Spleen (tissue), 11 donors: Measurements from ENCODE around the gene ST6GALNAC3. TPM values are rescaled to one million over a fixed set of nuclear protein-coding genes. Genes with fewer than 3 reads are reported as not detected.

ENCODE experiments used
- DNase-seq: peaks from one replicate; pipeline ENCODE4 v3.0.0-alpha.2; 2020
- H3K27ac ChIP-seq, 8 donors: fragments of 200-600 bp; sonication (generic) in 7 of 8; 1 replicate in 4 of 8; 2 replicates in 4 of 8; pipeline versions ENCODE4 v1.5.0 to v1.8.0; 2016 to 2021; ENCODE audit warnings: inconsistent platforms in 4 of 8, mild to moderate bottlenecking in 4 of 8, moderate library complexity in 1 of 8
- H3K27me3 ChIP-seq, 7 donors: fragments of 200-600 bp; sonication (generic) in 6 of 7; replicated peaks in 1 of 7; 1 replicate in 4 of 7; 2 replicates in 3 of 7; pipeline versions ENCODE4 v1.5.0 to v1.8.0; 2016 to 2021; ENCODE audit warnings: inconsistent platforms in 3 of 7, mild to moderate bottlenecking in 1 of 7
- H3K36me3 ChIP-seq, 6 donors: fragments of 200-600 bp; sonication (generic) in 5 of 6; 1 replicate in 4 of 6; 2 replicates in 2 of 6; pipeline versions ENCODE4 v1.5.0 to v1.8.0; 2016 to 2021; ENCODE audit warnings: inconsistent platforms in 2 of 6
- H3K4me1 ChIP-seq, 6 donors: fragments of 200-600 bp; sonication (generic) in 5 of 6; 1 replicate in 3 of 6; 2 replicates in 3 of 6; pipeline versions ENCODE4 v1.5.0 to v1.8.0; 2016 to 2021; ENCODE audit warnings: inconsistent platforms in 3 of 6
- H3K4me3 ChIP-seq, 8 donors: fragments of 200-600 bp; sonication (generic) in 7 of 8; 1 replicate in 4 of 8; 2 replicates in 4 of 8; pipeline versions ENCODE4 v1.5.0 to v1.8.0; 2016 to 2021; ENCODE audit warnings: inconsistent platforms in 4 of 8, mild to moderate bottlenecking in 4 of 8, moderate library complexity in 2 of 8
- H3K9me3 ChIP-seq, 8 donors: fragments of 200-600 bp; sonication (generic) in 7 of 8; 1 replicate in 4 of 8; 2 replicates in 4 of 8; pipeline versions ENCODE4 v1.5.0 to v1.8.0; 2016 to 2021; ENCODE audit warnings: inconsistent platforms in 4 of 8
- CTCF ChIP-seq, 11 experiments: fragments of 200-600 bp in 7 of 11; fragments of 450-650 bp in 4 of 11; sonication (generic) in 4 of 11; IDR thresholded peaks in 8 of 11; conservative IDR thresholded peaks in 3 of 11; 1 replicate in 7 of 11; 2 replicates in 4 of 11; pipeline versions ENCODE4 v1.4.0 to v1.8.0; 2016 to 2021; ENCODE audit warnings: antibody characterized with exemption in 11 of 11, inconsistent platforms in 4 of 11, mild to moderate bottlenecking in 1 of 11
- POLR2A ChIP-seq, 3 donors: fragments of 450-650 bp; IDR thresholded peaks; one replicate each; pipeline ENCODE4 v1.5.1; 2017; ENCODE audit warnings: antibody characterized with exemption in 3 of 3, mild to moderate bottlenecking in 1 of 3
- POLR2AphosphoS5 ChIP-seq, 3 donors: sonication (generic); formaldehyde crosslinking; IDR thresholded peaks; one replicate each; pipeline ENCODE4 v1.5.1; 2017; ENCODE audit warnings: antibody characterized with exemption in 3 of 3
- WGBS, 5 donors: extraction: QIAGEN DNeasy Blood & Tissue Kit in 3 of 5; methylation state at CpG; one replicate each; pipeline versions ENCODE4 v1.1.5 to v1.1.7; 2013 to 2018; 5-methylcytosine and 5-hydroxymethylcytosine counted together
- intact Hi-C: fragments of 100-400 bp; cut with DNase I; formaldehyde crosslinking; loops from one replicate; pipeline ENCODE4 v1.15.0; 2023; ENCODE audit warnings: low total_unique reads
- polyA plus RNA-seq, 3 donors: library from polyadenylated mRNA; stranded (reverse); fragments of 200-250 nt; gene quantifications; one replicate each; pipeline ENCODE4 v1.2.1, GENCODE V29; 2013
- total RNA-seq, 7 donors: library from RNA; depleted of rRNA in 3 of 7; stranded (reverse); fragments of >200 nt in 3 of 7; fragmentation: NEBNext Ultra II Directional in 4 of 7; extraction: Animal tissue kit (Norgen Biotek cat#: 25700) in 4 of 7; gene quantifications; one replicate each; pipeline versions ENCODE4 v1.1.0 to v1.2.1, GENCODE V29; 2016 to 2021
- donor health status: healthy with polysubstance abuse.
- donor health status: DM: no; HTN: no; CAD: no; lungs with moderate emphysema.
- donor health status: DM: no; HTN: no; CAD: no.
- donor health status: Bipolar disorder and iron deficiency.
- donor health status: healthy.
- donor health status: DM: no; HTN: no; CAD: no.
- donor health status: DM: yes; HTN: yes; CAD: no.

Gene ST6GALNAC3
- total and polyA plus RNA-seq, 10 donors: 0.93 to 24.7 (median 10.1) TPM

GRCh38 chr1:76351655-76352054 lies 277.1 kb downstream of the ST6GALNAC3 start:
- no peak overlapping the region for H3K4me3 ChIP-seq
- H3K27me3 ChIP-seq: no peaks in the 10 kb centered on the region
- H3K27ac ChIP-seq: no peak overlapping the region
- WGBS, 5 donors: 83 to 91% (median 89%) methylated on average over 3 of the region's 3 CpGs
- H3K36me3 ChIP-seq: no peaks in the 10 kb centered on the region
- no peaks in the 10 kb centered on the region for H3K4me1 ChIP-seq
- H3K9me3 ChIP-seq: no peaks in the 10 kb centered on the region
- intact Hi-C loops: no loop called here
- TF ChIP-seq POLR2A (IDR thresholded peaks at IDR 0.05) (no peak), CTCF (IDR thresholded peaks at IDR 0.05 in 8 of 11, conservative IDR thresholded peaks at IDR 0.05 in 3 of 11) (no peak), POLR2AphosphoS5 (IDR thresholded peaks at IDR 0.05) (no peak)
- no peak for DNase-seq

GRCh38 chr1:76352741-76353435 lies 278.3 kb downstream of the ST6GALNAC3 start:
- intact Hi-C loops: no loop called here
- Histone ChIP-seq H3K4me1 (no peaks in the 10 kb centered on the region), H3K9me3 (no peaks in the 10 kb centered on the region), H3K27ac (no peak overlapping the region), H3K36me3 (no peaks in the 10 kb centered on the region), H3K27me3 (no peaks in the 10 kb centered on the region), H3K4me3 (no peak overlapping the region)
- WGBS, 5 donors: 87 to 96% (median 93%) methylated on average over 5 of the region's 5 CpGs
- TF ChIP-seq CTCF (IDR thresholded peaks at IDR 0.05 in 8 of 11, conservative IDR thresholded peaks at IDR 0.05 in 3 of 11) (no peak), POLR2A (IDR thresholded peaks at IDR 0.05) (no peak), POLR2AphosphoS5 (IDR thresholded peaks at IDR 0.05) (no peak)
- no peak for DNase-seq

- no peak for DNase-seq
- 93 to 100% (median 98%) methylated on average over 3 of the region's 3 CpGs for WGBS, 5 donors
- Histone ChIP-seq H3K4me3 (no peak overlapping the region), H3K4me1 (no peaks in the 10 kb centered on the region), H3K9me3 (no peaks in the 10 kb centered on the region), H3K27me3 (no peaks in the 10 kb centered on the region), H3K27ac (no peak overlapping the region), H3K36me3 (no peaks in the 10 kb centered on the region)
- no peak for TF ChIP-seq POLR2AphosphoS5 (IDR thresholded peaks at IDR 0.05)
- no peak for TF ChIP-seq CTCF (IDR thresholded peaks at IDR 0.05 in 8 of 11, conservative IDR thresholded peaks at IDR 0.05 in 3 of 11)
- no peak for TF ChIP-seq POLR2A (IDR thresholded peaks at IDR 0.05)
- intact Hi-C loops: no loop called here
Observed at GRCh38 chr1:76354236-76354635, 279.7 kb downstream of the ST6GALNAC3 start.

- WGBS, 5 donors: 59 to 74% (median 70%) methylated on average over 1 of the region's 1 CpG
- no peak overlapping the region for H3K27ac ChIP-seq
Observed at GRCh38 chr1:76366726-76367125, 292.2 kb downstream of the ST6GALNAC3 start.

More at GRCh38 chr1:76366726-76367125, 292.2 kb downstream of the ST6GALNAC3 start:
- intact Hi-C loops: no loop called here
- H3K4me1 ChIP-seq: peaks cover 0 to 3% (median 0%) of the 10 kb centered on the region in 6 donors
- DNase-seq: no peak
- no peak for TF ChIP-seq POLR2A (IDR thresholded peaks at IDR 0.05)
- no peak for TF ChIP-seq CTCF (IDR thresholded peaks at IDR 0.05 in 8 of 11, conservative IDR thresholded peaks at IDR 0.05 in 3 of 11)
- TF ChIP-seq POLR2AphosphoS5 (IDR thresholded peaks at IDR 0.05): no peak
- no peaks in the 10 kb centered on the region for H3K9me3 ChIP-seq
- H3K27me3 ChIP-seq: no peaks in the 10 kb centered on the region
- no peaks in the 10 kb centered on the region for H3K36me3 ChIP-seq
- H3K4me3 ChIP-seq: no peak overlapping the region
